GM12878 (cell line): ENCODE measurements around the gene CCDC187.

Source experiments
- CREM ChIP-seq: IDR thresholded peaks from 2 replicates; pipeline ENCODE4 v1.6.1; 2014; ENCODE audit warnings: antibody characterized with exemption, low read depth
- EP300 ChIP-seq, 2 experiments: fragments of 150-350 bp in 1 of 2; IDR thresholded peaks; 2 replicates each; pipeline ENCODE4 v1.6.1; 2011 to 2012; ENCODE audit warnings: low read depth in 2 of 2, low read length in 2 of 2, borderline replicate concordance in 1 of 2, improper control_type of control experiment in 1 of 2, inconsistent platforms in 1 of 2; ENCODE audit not compliant: control insufficient read depth in 1 of 2
- ESRRA ChIP-seq: IDR thresholded peaks from 2 replicates; pipeline ENCODE4 v1.6.1; 2012; ENCODE audit warnings: mild to moderate bottlenecking, low read length, improper control_type of control experiment
- GABPA ChIP-seq: IDR thresholded peaks from 2 replicates; pipeline ENCODE4 v1.6.1; 2014; ENCODE audit warnings: antibody characterized with exemption, low read depth, mild to moderate bottlenecking, inconsistent platforms
- NRF1 ChIP-seq: conservative IDR thresholded peaks from 2 replicates; pipeline ENCODE4 v1.6.1; 2011; ENCODE audit warnings: mild to moderate bottlenecking, low read depth, low read length, improper control_type of control experiment
- PML ChIP-seq: IDR thresholded peaks from 2 replicates; pipeline ENCODE4 v1.6.1; 2012; ENCODE audit warnings: low read length, inconsistent platforms
- RAD21 ChIP-seq: IDR thresholded peaks from 2 replicates; pipeline ENCODE4 v1.6.1; 2011; ENCODE audit warnings: mild to moderate bottlenecking, low read depth, low read length, moderate library complexity; ENCODE audit not compliant: insufficient read depth
- SMC3 ChIP-seq: IDR thresholded peaks from 2 replicates; pipeline ENCODE4 v1.6.1; 2011; ENCODE audit warnings: low read length, improper control_type of control experiment, borderline replicate concordance
- TCF7 ChIP-seq: IDR thresholded peaks from 2 replicates; pipeline ENCODE4 v1.6.1; 2014; ENCODE audit warnings: antibody characterized with exemption, borderline replicate concordance
- TF ChIP-seq, protein P1 (sequence below), 3 experiments: IDR thresholded peaks in 2 of 3; conservative IDR thresholded peaks in 1 of 3; 2 replicates each; pipeline ENCODE4 v1.5.1; 2011; ENCODE audit warnings: low read depth in 3 of 3, low read length in 3 of 3, mild to moderate bottlenecking in 3 of 3, control low read depth in 2 of 3, moderate library complexity in 2 of 3, inconsistent platforms in 1 of 3, mixed read lengths in 1 of 3; ENCODE audit not compliant: control insufficient read depth in 2 of 3, insufficient read depth in 1 of 3; ENCODE audit errors: extremely low read depth in 1 of 3

DNA sequence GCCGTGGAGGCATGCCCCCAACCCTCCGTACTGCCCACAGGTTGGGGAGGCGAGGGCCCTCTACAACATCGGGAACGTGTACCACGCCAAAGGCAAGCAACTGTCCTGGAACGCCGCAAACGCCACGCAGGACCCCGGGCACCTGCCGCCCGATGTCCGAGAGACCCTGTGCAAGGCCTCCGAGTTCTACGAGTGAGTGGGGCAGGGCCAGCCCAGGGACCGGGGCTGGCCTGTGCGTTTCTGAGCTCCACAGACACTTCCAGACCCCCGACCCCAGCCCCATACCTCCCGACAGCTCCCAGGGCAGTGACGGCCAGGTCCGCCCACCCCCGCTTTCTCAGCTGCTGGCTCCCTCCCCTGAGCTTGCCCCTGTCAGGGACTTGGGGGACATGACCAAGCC, 33.0 kb upstream of the CCDC187 start:
- TF ChIP-seq GABPA (no peak), EP300 (IDR thresholded peaks at IDR 0.05; ENCODE audit: borderline replicate concordance in 1 of 2, control insufficient read depth in 1 of 2, low read depth in 2 of 2, low read length in 2 of 2) (no peak), PML (no peak), CREM (no peak), NRF1 (no peak), ESRRA (no peak), SMC3 (no peak), RAD21 (no peak), TCF7 (no peak)
- TF ChIP-seq, protein P1, sequence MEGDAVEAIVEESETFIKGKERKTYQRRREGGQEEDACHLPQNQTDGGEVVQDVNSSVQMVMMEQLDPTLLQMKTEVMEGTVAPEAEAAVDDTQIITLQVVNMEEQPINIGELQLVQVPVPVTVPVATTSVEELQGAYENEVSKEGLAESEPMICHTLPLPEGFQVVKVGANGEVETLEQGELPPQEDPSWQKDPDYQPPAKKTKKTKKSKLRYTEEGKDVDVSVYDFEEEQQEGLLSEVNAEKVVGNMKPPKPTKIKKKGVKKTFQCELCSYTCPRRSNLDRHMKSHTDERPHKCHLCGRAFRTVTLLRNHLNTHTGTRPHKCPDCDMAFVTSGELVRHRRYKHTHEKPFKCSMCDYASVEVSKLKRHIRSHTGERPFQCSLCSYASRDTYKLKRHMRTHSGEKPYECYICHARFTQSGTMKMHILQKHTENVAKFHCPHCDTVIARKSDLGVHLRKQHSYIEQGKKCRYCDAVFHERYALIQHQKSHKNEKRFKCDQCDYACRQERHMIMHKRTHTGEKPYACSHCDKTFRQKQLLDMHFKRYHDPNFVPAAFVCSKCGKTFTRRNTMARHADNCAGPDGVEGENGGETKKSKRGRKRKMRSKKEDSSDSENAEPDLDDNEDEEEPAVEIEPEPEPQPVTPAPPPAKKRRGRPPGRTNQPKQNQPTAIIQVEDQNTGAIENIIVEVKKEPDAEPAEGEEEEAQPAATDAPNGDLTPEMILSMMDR (IDR thresholded peaks at IDR 0.05 in 2 of 3, conservative IDR thresholded peaks at IDR 0.05 in 1 of 3; ENCODE audit: control insufficient read depth in 2 of 3, extremely low read depth in 1 of 3, insufficient read depth in 1 of 3, low read depth in 3 of 3, low read length in 3 of 3), result no peak
